ENCODE results near the gene SUCLG2.
A peak's percentile ranks its signal among the peaks of the same experiment; 100 is the strongest.

The SUCLG2 gene

DNA sequence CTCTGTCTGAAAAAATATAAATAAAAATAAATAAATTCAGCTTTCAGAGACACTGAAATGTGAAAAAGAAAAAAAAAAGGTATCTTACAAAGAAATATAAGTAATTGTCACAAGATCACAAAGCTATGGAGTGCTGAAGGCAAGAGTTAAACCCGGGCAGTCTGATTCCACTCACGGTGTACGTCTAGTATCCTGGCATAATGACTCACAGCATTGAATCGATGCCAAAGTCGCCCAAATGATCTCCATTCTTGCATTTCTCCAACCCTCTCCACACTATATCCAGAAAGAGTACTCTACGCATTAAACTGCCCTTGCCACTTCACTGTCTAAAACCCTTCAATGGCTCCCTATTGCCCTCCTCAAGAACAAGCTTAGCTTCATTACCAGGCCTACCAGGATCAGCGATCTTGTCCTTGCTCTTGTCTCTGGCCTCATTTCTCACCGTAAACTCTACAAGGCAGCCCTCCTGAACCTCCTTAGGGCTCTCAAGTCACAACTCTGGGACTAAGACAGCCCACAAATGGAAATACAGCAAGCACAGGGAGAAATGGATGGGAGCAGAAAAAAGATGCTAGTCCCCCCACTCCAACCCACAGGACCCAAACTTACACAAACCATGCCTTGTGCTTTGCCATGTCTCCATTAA lies 7.7 kb downstream of the SUCLG2 start:
- no peaks in the 10 kb centered on the region for H3K9me3 Mint-ChIP-seq
- H3K27me3 Mint-ChIP-seq, result no peaks in the 10 kb centered on the region
- H3K27ac Mint-ChIP-seq (ENCODE audit: low read depth), result no peak overlapping the region
- no peak for ATAC-seq (replicated peaks; ENCODE audit: extremely low read depth, poor library complexity, severe bottlenecking)
- peaks cover 65% of the 10 kb centered on the region for H3K4me1 Mint-ChIP-seq
- peaks cover 2% of the 10 kb centered on the region for H3K36me3 Mint-ChIP-seq (ENCODE audit: insufficient read depth)
- no peak for DNase-seq (ENCODE audit: low spot score in 2 of 2)
- no peak overlapping the region for H3K4me3 Mint-ChIP-seq

DNA sequence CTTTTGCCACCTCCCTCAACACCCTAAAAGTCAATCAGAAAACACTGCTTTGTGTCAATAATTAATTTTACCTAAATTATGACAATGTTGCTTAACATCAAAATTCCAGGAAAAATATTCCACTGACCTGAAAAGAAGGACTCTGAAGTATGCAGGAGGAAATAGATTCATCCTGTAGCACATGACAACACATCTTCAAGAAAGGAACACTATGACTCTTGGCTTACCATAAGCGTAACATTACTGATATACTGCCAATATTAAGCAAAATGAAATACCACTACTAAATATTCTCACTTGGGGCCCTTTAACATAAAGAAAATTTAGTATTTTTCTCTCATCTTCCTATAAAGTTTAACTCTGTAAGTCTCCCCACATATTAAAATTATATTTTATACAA lies 9.6 kb downstream of the SUCLG2 start:
- H3K27ac Mint-ChIP-seq (ENCODE audit: low read depth), result no peak overlapping the region
- H3K4me3 Mint-ChIP-seq, result no peak overlapping the region
- ATAC-seq (replicated peaks; ENCODE audit: extremely low read depth, poor library complexity, severe bottlenecking), result no peak
- H3K27me3 Mint-ChIP-seq, result no peaks in the 10 kb centered on the region
- no peak for DNase-seq (ENCODE audit: low spot score in 2 of 2)
- peaks cover 4% of the 10 kb centered on the region for H3K36me3 Mint-ChIP-seq (ENCODE audit: insufficient read depth)
- no peaks in the 10 kb centered on the region for H3K9me3 Mint-ChIP-seq
- H3K4me1 Mint-ChIP-seq, result peaks cover 71% of the 10 kb centered on the region

DNA sequence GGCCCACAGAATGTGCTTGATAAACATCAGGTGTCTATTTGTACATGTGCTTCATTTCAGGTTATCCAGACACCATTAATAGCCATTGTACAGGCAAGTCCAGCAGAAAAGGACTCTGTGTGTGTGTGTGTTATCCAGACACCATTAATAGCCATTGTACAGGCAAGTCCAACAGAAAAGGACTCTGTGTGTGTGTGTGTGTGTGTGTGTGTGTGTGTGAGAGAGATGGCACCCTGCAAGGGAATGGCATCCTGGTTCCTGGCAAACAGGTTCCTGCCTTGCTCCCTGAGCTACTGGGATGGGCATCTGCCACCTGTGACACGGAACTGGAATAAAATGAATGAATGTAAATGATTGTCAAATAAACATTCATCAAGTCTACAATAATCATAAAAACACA lies 11.7 kb downstream of the SUCLG2 start:
- Mint-ChIP-seq H3K4me1 (peaks cover 68% of the 10 kb centered on the region), H3K9me3 (no peaks in the 10 kb centered on the region), H3K36me3 (ENCODE audit: insufficient read depth) (peaks cover 4% of the 10 kb centered on the region), H3K4me3 (no peak overlapping the region), H3K27ac (ENCODE audit: low read depth) (no peak overlapping the region), H3K27me3 (no peaks in the 10 kb centered on the region)
- DNase-seq (ENCODE audit: low spot score in 2 of 2) (no peak), ATAC-seq (replicated peaks; ENCODE audit: extremely low read depth, poor library complexity, severe bottlenecking) (no peak)

DNA sequence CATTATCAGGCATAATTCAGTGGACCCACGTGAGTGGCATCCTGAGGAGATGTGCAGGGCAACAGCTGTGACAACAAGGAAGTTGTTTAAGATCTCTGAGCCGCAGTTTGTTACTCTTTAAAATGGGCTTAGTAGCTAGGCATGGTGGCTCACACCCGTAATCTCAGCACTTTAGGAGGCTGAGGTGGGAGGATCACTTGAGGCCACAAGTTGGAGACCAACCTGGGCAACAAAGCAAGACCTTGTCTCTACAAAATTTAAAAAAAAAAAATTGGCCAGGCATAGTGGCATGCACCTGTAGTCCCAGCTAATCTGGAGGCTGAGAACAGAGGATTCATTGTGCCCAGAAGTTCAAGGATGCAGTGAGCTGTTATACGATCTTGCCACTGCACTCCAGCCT lies 12.2 kb downstream of the SUCLG2 start:
- Mint-ChIP-seq H3K9me3 (no peaks in the 10 kb centered on the region), H3K4me1 (peaks cover 72% of the 10 kb centered on the region), H3K27me3 (no peaks in the 10 kb centered on the region), H3K36me3 (ENCODE audit: insufficient read depth) (peaks cover 6% of the 10 kb centered on the region), H3K27ac (ENCODE audit: low read depth) (no peak overlapping the region), H3K4me3 (no peak overlapping the region)
- DNase-seq (ENCODE audit: low spot score in 2 of 2), result no peak
- ATAC-seq (replicated peaks; ENCODE audit: extremely low read depth, poor library complexity, severe bottlenecking), result no peak

DNA sequence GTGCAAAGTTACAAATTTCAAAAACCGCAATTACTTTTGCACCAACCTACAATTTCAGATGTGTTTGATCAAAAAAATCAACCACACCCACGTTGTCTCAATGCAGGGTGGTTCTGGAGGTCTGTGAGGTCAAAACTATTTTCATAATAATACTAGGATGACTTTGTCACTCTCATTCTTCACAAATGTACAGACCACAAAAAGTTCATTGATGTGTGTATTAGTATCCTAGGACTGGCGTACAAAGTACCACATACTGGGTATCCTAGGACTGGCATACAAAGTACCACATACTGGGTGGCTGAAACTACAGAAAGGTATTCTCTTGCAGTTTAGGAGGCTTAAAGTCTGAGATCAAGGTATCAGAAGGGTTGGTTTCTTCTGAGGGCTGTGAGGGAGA lies 13.0 kb downstream of the SUCLG2 start:
- Mint-ChIP-seq H3K4me3 (no peak overlapping the region), H3K36me3 (ENCODE audit: insufficient read depth) (peaks cover 9% of the 10 kb centered on the region), H3K27ac (ENCODE audit: low read depth) (no peak overlapping the region), H3K4me1 (peaks cover 65% of the 10 kb centered on the region), H3K27me3 (no peaks in the 10 kb centered on the region), H3K9me3 (no peaks in the 10 kb centered on the region)
- DNase-seq (ENCODE audit: low spot score in 2 of 2) (no peak), ATAC-seq (replicated peaks; ENCODE audit: extremely low read depth, poor library complexity, severe bottlenecking) (no peak)

DNA sequence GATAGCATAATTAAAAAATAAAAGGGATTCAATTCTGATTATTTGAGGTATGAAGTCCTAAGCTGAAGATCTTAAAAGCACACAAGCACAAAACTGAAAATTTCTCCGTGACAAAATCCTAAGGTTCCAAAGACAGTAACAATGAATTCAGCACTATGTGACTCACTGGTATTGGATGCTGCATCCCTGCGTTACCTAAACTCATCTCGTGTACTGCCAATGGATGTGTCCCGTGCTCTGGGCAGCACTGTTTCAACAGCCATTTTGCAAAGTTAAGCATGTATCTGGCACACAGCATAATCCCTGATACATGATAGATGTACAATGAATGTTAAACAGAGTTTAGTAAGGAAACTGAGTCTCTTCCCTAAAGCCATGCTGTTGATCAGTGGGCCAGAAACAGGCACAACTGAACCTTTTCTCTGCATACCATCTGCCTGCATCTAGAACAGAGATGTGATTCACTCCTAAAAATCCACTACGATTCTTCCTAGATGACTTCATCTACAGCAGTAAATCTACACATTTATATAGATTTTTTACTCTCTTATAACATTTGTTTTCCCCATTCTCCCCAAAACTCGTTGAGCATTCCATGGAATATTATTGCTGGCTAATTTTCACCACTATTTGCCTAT lies 14.3 kb downstream of the SUCLG2 start:
- peaks cover 69% of the 10 kb centered on the region for H3K4me1 Mint-ChIP-seq
- ATAC-seq (replicated peaks; ENCODE audit: extremely low read depth, poor library complexity, severe bottlenecking) (no peak), DNase-seq (ENCODE audit: low spot score in 2 of 2) (no peak)
- no peak overlapping the region for H3K27ac Mint-ChIP-seq (ENCODE audit: low read depth)
- no peak overlapping the region for H3K4me3 Mint-ChIP-seq
- H3K9me3 Mint-ChIP-seq, result no peaks in the 10 kb centered on the region
- no peaks in the 10 kb centered on the region for H3K27me3 Mint-ChIP-seq
- peaks cover 9% of the 10 kb centered on the region for H3K36me3 Mint-ChIP-seq (ENCODE audit: insufficient read depth)

DNA sequence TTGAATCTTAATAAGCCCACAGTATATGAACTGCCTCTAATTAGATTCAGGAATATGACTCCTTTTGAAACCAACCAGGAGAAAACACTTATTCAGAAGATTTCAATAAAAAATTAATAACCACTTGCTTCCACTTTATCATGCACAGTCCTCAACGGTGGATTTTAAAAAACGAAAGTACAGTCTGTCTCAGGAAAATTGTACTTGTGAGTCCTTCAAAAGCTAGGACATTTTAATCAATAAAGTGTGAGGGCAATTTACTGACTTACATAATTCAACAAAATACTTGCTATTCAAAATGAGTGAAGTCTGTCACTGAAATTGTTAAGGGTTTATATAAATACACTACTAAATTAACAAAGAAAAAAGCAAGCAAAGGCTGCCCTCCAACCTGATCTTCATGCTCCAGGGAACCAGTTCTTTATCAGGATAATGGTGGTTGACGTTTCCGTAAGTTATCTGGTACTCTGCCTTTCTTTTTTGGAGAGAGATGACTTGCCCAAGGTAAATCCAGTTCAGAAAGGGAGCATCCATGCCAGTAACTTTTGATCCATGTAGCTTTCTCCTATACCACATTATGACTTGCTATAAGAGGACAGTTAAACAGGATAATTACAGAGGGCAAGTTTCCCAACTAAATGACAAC lies 17.0 kb downstream of the SUCLG2 start:
- no peak for ATAC-seq (replicated peaks; ENCODE audit: extremely low read depth, poor library complexity, severe bottlenecking)
- no peaks in the 10 kb centered on the region for H3K27me3 Mint-ChIP-seq
- H3K4me1 Mint-ChIP-seq, result peaks cover 60% of the 10 kb centered on the region
- H3K9me3 Mint-ChIP-seq, result no peaks in the 10 kb centered on the region
- H3K4me3 Mint-ChIP-seq, result no peak overlapping the region
- no peak for DNase-seq (ENCODE audit: low spot score in 2 of 2)
- no peak overlapping the region for H3K27ac Mint-ChIP-seq (ENCODE audit: low read depth)
- peaks cover 10% of the 10 kb centered on the region for H3K36me3 Mint-ChIP-seq (ENCODE audit: insufficient read depth)

DNA sequence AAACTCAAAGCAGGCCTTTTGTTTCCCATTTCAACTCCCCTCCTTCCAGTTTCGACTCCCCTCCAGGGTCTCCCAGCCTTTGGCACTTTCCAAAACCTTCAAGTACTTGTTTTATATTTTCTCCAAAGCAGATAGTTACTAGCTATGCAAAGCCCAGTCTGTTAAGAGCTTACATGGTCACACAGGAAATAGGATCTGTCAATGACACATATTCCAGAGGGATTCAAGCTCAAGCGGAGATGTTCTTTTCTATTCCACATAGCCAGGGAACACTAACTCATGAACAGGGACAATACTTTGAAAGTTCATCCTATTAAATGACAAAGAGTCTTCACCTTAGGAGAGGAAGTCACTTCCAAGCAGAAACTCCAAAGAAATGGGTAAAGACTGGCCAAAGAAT lies 18.6 kb downstream of the SUCLG2 start:
- Mint-ChIP-seq H3K9me3 (no peaks in the 10 kb centered on the region), H3K27me3 (no peaks in the 10 kb centered on the region), H3K4me1 (peaks cover 56% of the 10 kb centered on the region), H3K4me3 (no peak overlapping the region), H3K36me3 (ENCODE audit: insufficient read depth) (peaks cover 8% of the 10 kb centered on the region), H3K27ac (ENCODE audit: low read depth) (peak overlapping the region; percentile 80)
- DNase-seq (ENCODE audit: low spot score in 2 of 2), result no peak
- no peak for ATAC-seq (replicated peaks; ENCODE audit: extremely low read depth, poor library complexity, severe bottlenecking)

DNA sequence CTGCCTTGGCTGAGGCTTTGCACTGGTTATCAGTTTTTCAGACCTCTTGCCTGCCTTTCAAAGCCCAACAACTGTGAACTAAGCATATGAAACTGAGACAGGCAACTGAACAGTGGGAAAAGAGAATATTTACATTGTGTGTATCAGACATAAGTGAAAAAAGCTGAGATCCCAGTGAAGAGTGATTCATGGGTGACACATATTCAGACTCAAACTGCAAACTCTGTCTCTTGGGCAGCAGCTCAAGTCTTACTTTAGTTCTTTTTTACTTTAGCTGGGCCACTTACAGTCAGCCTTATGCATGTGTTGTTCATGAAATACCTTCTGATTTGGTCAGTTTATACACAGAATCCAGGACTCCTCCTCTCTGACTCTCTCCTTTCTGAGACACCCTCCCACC lies 19.2 kb downstream of the SUCLG2 start:
- DNase-seq (ENCODE audit: low spot score in 2 of 2) (no peak), ATAC-seq (replicated peaks; ENCODE audit: extremely low read depth, poor library complexity, severe bottlenecking) (no peak)
- Mint-ChIP-seq H3K27me3 (no peaks in the 10 kb centered on the region), H3K4me3 (no peak overlapping the region), H3K27ac (ENCODE audit: low read depth) (peak overlapping the region; percentile 80), H3K4me1 (peaks cover 55% of the 10 kb centered on the region), H3K9me3 (no peaks in the 10 kb centered on the region), H3K36me3 (ENCODE audit: insufficient read depth) (peaks cover 10% of the 10 kb centered on the region)

DNA sequence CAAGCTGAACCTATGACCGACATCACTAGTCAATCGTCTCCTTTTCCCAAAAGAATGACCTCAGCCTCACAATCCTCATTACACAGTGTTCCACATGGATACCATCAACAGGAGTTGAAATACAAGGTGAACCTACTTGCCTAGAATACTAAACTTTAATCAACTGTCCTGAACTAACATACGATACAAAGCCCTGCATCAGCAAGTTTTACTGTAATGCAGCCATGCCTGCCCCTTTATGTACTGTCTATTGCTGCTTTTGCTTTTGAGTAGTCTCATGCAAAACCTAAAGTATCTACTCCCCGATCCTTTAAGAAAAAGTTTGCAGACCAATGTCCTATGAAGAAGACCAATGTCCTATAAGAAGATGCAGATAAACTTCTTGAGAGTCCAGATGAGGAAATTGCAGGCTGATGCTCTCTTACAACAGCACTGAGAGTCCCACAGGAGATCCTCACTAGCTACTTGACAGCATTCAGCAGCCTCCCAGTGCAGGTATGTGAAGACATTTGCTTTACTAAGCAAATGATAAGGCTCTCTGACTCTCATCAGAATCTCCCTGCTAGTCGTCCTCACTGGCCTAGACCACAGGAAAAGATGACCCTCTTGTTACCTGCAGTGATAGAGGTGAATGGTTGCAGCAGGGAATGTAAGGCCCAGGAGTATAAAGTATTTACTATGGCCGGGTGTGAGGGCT lies 23.6 kb downstream of the SUCLG2 start:
- Mint-ChIP-seq H3K27ac (ENCODE audit: low read depth) (no peak overlapping the region), H3K4me1 (peaks cover 58% of the 10 kb centered on the region), H3K9me3 (no peaks in the 10 kb centered on the region), H3K36me3 (ENCODE audit: insufficient read depth) (peaks cover 8% of the 10 kb centered on the region), H3K27me3 (no peaks in the 10 kb centered on the region), H3K4me3 (no peak overlapping the region)
- ATAC-seq (replicated peaks; ENCODE audit: extremely low read depth, poor library complexity, severe bottlenecking) (no peak), DNase-seq (ENCODE audit: low spot score in 2 of 2) (no peak)

DNA sequence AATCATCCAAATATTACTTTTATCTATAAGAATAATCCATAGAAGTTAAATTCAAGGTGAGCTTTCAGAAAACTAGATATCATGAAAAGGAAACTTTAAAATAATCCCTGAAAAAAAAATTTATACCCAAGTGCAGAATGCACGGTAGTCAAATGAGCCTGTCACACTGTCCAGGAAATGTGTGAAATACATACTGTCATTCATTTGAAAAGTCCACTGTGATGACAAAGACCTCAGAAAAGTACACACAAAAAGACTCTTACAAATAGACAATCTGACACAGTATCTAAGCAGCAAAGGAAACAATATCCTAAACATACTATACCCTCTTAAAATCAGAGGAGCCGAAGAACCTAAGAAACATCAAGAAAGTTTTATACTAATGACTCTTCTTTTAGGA lies 29.7 kb downstream of the SUCLG2 start:
- Mint-ChIP-seq H3K4me3 (no peak overlapping the region), H3K36me3 (ENCODE audit: insufficient read depth) (peaks cover 13% of the 10 kb centered on the region), H3K9me3 (no peaks in the 10 kb centered on the region), H3K4me1 (peaks cover 59% of the 10 kb centered on the region), H3K27ac (ENCODE audit: low read depth) (no peak overlapping the region), H3K27me3 (no peaks in the 10 kb centered on the region)
- ATAC-seq (replicated peaks; ENCODE audit: extremely low read depth, poor library complexity, severe bottlenecking) (no peak), DNase-seq (ENCODE audit: low spot score in 2 of 2) (no peak)

DNA sequence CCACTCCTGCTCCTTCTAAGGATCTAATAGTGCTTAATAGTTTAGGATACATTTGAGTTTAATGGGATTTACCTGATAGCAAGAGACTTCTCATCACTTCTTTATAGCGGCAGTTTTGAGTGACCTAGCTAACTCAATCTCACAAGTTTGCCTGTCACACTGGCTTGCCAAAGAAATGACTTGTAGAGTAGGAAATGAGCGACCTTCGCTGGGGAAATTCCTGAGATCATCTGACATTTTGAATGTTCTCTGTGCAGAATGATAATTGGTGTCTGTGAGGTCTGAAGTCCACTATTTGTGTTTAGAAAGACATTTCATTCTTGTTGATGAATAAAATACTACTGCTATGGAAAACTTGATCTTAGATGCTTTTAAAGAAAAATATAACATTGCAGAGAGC lies 30.3 kb downstream of the SUCLG2 start:
- no peak for ATAC-seq (replicated peaks; ENCODE audit: extremely low read depth, poor library complexity, severe bottlenecking)
- no peaks in the 10 kb centered on the region for H3K9me3 Mint-ChIP-seq
- no peaks in the 10 kb centered on the region for H3K27me3 Mint-ChIP-seq
- no peak overlapping the region for H3K4me3 Mint-ChIP-seq
- H3K27ac Mint-ChIP-seq (ENCODE audit: low read depth), result no peak overlapping the region
- H3K36me3 Mint-ChIP-seq (ENCODE audit: insufficient read depth), result peaks cover 16% of the 10 kb centered on the region
- peaks cover 58% of the 10 kb centered on the region for H3K4me1 Mint-ChIP-seq
- no peak for DNase-seq (ENCODE audit: low spot score in 2 of 2)

DNA sequence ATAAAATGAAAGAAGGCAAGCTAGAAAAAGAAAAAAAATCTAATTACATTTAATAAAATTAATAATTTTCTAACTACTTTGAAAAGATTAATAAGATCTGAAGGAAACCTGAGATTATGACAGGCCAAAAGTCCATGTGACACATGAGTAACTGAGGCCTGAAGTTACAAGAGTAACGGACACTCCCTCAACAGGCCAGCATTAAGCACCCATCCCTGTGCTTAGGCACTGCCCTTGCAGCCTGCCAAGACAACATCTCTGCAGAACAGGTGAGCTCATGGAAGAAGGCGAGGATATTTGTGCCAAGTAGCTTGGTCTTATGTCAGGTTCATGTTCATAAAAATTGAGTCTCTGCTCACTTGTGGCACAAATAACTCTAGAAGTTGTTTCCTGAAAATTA lies 31.8 kb downstream of the SUCLG2 start:
- ATAC-seq (replicated peaks; ENCODE audit: extremely low read depth, poor library complexity, severe bottlenecking) (no peak), DNase-seq (ENCODE audit: low spot score in 2 of 2) (no peak)
- Mint-ChIP-seq H3K9me3 (no peaks in the 10 kb centered on the region), H3K4me1 (peaks cover 43% of the 10 kb centered on the region), H3K27ac (ENCODE audit: low read depth) (no peak overlapping the region), H3K36me3 (ENCODE audit: insufficient read depth) (peaks cover 13% of the 10 kb centered on the region), H3K4me3 (no peak overlapping the region), H3K27me3 (no peaks in the 10 kb centered on the region)

All from central memory CD8-positive, alpha-beta T cell (primary cell).